ENCODE data around the gene POLR3GL. TPM values are rescaled to one million over a fixed set of nuclear protein-coding genes. Genes with fewer than 3 reads are reported as not detected.

Gene POLR3GL
- polyA plus RNA-seq, 1 donor from 2014 or later, result 38.6 TPM

DNA sequence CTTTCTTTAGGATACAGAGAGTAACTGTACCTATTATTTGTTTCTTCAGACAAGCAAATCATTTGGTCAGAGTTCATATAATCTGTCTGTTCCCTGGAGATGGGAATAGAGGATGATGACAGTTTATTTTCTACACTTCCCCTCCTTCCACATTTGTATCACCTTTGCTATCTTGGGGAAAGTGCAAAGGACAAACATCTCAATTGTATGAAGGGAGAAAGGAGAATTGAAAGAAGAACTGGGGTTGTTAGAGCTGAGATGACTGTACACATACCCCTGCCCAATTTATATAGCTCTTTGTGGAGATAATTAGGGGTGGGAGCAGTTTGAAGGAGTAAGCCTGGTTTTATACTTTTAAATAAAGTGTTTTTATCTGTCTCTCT is 14.0 kb downstream of the POLR3GL start:
- TF ChIP-seq, protein P1, sequence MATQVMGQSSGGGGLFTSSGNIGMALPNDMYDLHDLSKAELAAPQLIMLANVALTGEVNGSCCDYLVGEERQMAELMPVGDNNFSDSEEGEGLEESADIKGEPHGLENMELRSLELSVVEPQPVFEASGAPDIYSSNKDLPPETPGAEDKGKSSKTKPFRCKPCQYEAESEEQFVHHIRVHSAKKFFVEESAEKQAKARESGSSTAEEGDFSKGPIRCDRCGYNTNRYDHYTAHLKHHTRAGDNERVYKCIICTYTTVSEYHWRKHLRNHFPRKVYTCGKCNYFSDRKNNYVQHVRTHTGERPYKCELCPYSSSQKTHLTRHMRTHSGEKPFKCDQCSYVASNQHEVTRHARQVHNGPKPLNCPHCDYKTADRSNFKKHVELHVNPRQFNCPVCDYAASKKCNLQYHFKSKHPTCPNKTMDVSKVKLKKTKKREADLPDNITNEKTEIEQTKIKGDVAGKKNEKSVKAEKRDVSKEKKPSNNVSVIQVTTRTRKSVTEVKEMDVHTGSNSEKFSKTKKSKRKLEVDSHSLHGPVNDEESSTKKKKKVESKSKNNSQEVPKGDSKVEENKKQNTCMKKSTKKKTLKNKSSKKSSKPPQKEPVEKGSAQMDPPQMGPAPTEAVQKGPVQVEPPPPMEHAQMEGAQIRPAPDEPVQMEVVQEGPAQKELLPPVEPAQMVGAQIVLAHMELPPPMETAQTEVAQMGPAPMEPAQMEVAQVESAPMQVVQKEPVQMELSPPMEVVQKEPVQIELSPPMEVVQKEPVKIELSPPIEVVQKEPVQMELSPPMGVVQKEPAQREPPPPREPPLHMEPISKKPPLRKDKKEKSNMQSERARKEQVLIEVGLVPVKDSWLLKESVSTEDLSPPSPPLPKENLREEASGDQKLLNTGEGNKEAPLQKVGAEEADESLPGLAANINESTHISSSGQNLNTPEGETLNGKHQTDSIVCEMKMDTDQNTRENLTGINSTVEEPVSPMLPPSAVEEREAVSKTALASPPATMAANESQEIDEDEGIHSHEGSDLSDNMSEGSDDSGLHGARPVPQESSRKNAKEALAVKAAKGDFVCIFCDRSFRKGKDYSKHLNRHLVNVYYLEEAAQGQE (IDR thresholded peaks at IDR 0.05; ENCODE audit: borderline replicate concordance), result no peak
- TF ChIP-seq, protein P2, sequence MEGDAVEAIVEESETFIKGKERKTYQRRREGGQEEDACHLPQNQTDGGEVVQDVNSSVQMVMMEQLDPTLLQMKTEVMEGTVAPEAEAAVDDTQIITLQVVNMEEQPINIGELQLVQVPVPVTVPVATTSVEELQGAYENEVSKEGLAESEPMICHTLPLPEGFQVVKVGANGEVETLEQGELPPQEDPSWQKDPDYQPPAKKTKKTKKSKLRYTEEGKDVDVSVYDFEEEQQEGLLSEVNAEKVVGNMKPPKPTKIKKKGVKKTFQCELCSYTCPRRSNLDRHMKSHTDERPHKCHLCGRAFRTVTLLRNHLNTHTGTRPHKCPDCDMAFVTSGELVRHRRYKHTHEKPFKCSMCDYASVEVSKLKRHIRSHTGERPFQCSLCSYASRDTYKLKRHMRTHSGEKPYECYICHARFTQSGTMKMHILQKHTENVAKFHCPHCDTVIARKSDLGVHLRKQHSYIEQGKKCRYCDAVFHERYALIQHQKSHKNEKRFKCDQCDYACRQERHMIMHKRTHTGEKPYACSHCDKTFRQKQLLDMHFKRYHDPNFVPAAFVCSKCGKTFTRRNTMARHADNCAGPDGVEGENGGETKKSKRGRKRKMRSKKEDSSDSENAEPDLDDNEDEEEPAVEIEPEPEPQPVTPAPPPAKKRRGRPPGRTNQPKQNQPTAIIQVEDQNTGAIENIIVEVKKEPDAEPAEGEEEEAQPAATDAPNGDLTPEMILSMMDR (IDR thresholded peaks at IDR 0.05; ENCODE audit: poor library complexity, severe bottlenecking), result no peak
- no peak for TF ChIP-seq POLR2AphosphoS5 (IDR thresholded peaks at IDR 0.05)
- TF ChIP-seq TAF1 (IDR thresholded peaks at IDR 0.05; ENCODE audit: low read depth), result no peak
- TF ChIP-seq EP300 (conservative IDR thresholded peaks at IDR 0.05; ENCODE audit: poor library complexity, severe bottlenecking), result no peak
- TF ChIP-seq MXI1 (conservative IDR thresholded peaks at IDR 0.05; ENCODE audit: poor library complexity, severe bottlenecking), result no peak
- no peak for TF ChIP-seq SMC3 (conservative IDR thresholded peaks at IDR 0.05; ENCODE audit: poor library complexity)
- no peak for TF ChIP-seq EZH2 (IDR thresholded peaks at IDR 0.05; ENCODE audit: borderline replicate concordance, insufficient read depth, low read length, poor library complexity, severe bottlenecking)
- no peak for TF ChIP-seq RAD21 (conservative IDR thresholded peaks at IDR 0.05)
- no peaks in the 10 kb centered on the region for H3K36me3 ChIP-seq (ENCODE audit: insufficient read depth, low read length)
- peak overlapping the region; percentile 90 for H3K27ac ChIP-seq (ENCODE audit: low read length)
- no peaks in the 10 kb centered on the region for H3K9me3 ChIP-seq (ENCODE audit: low read length)
- H3F3A ChIP-seq (ENCODE audit: insufficient read depth, low read length, poor library complexity, severe bottlenecking), result no peaks in the 10 kb centered on the region
- peak overlapping the region; percentile 60 for H3K9ac ChIP-seq (ENCODE audit: low read length)
- peak overlapping the region; percentile 49 for H3K4me3 ChIP-seq (ENCODE audit: low read length)
- no peaks in the 10 kb centered on the region for H3K79me2 ChIP-seq (replicated peaks; ENCODE audit: insufficient read depth, low read length)
- no peaks in the 10 kb centered on the region for H3K9me2 ChIP-seq (ENCODE audit: insufficient read depth, low read length)
- no peaks in the 10 kb centered on the region for H4K20me1 ChIP-seq (ENCODE audit: insufficient read depth)
- H3K4me2 ChIP-seq (ENCODE audit: low read length), result no peak overlapping the region
- no peak overlapping the region for H2AFZ ChIP-seq (ENCODE audit: low read depth, low read length)
- no peaks in the 10 kb centered on the region for H3K27me3 ChIP-seq (ENCODE audit: insufficient read depth, low read depth, low read length)

DNA sequence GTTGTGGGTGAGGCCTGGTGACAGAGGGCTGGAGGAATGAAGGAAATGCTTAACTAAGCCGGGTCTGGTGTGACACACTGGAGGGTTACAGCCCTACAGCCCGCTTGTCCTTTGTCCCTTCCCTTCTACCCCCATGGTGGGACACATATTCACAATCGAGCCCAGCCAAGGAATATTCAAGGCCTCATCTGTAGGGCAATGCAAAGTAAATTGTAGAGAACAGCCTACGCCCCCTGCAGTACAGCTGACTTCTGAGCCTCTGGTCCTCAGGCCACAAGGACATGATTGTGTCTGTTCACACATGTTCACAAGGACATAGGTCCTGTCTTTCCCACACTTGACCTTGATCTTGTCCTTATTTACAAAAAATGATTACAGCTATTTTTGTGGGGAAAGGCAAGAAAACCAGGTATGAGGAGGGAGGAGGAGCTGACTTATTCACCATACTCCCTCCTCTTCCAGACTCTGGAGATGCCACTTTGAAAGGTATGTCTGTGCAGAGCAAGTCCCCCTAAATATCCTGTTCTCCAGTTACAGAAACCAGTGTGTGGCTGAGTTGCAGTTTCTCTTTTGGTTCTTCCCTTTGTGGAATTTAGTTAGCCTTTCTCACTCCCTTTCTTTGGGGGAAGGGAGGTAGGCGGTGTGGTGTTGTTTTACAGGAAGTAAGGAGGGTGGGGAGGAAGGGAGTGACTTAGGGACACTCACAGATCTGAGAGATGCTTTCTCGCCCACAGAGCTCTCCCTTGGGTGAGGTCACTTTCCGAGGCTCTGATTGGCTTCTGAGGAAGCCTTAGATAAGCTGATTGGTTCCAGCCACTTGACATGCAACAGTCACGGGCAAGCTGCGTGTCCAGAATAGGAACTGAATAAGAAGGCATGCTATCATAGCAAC is 14.6 kb downstream of the POLR3GL start:
- TF ChIP-seq MXI1 (conservative IDR thresholded peaks at IDR 0.05; ENCODE audit: poor library complexity, severe bottlenecking), result no peak
- TF ChIP-seq, protein P1 (IDR thresholded peaks at IDR 0.05; ENCODE audit: borderline replicate concordance), result peak; percentile 66
- TF ChIP-seq SMC3 (conservative IDR thresholded peaks at IDR 0.05; ENCODE audit: poor library complexity), result no peak
- TF ChIP-seq TAF1 (IDR thresholded peaks at IDR 0.05; ENCODE audit: low read depth), result peak; percentile 45
- no peak for TF ChIP-seq RAD21 (conservative IDR thresholded peaks at IDR 0.05)
- no peak for TF ChIP-seq EP300 (conservative IDR thresholded peaks at IDR 0.05; ENCODE audit: poor library complexity, severe bottlenecking)
- TF ChIP-seq EZH2 (IDR thresholded peaks at IDR 0.05; ENCODE audit: borderline replicate concordance, insufficient read depth, low read length, poor library complexity, severe bottlenecking), result no peak
- TF ChIP-seq POLR2AphosphoS5 (IDR thresholded peaks at IDR 0.05), result peak; percentile 61
- TF ChIP-seq, protein P2 (IDR thresholded peaks at IDR 0.05; ENCODE audit: poor library complexity, severe bottlenecking), result peak; percentile 14
- Histone ChIP-seq H3K36me3 (ENCODE audit: insufficient read depth, low read length) (no peaks in the 10 kb centered on the region), H2AFZ (ENCODE audit: low read depth, low read length) (no peak overlapping the region), H3F3A (ENCODE audit: insufficient read depth, low read length, poor library complexity, severe bottlenecking) (no peaks in the 10 kb centered on the region), H3K4me3 (ENCODE audit: low read length) (peak overlapping the region; percentile 49), H3K79me2 (replicated peaks; ENCODE audit: insufficient read depth, low read length) (no peaks in the 10 kb centered on the region), H3K9me3 (ENCODE audit: low read length) (no peaks in the 10 kb centered on the region), H3K27ac (ENCODE audit: low read length) (peak overlapping the region; percentile 90), H3K9me2 (ENCODE audit: insufficient read depth, low read length) (no peaks in the 10 kb centered on the region), H3K9ac (ENCODE audit: low read length) (peak overlapping the region; percentile 60), H3K27me3 (ENCODE audit: insufficient read depth, low read depth, low read length) (no peaks in the 10 kb centered on the region), H4K20me1 (ENCODE audit: insufficient read depth) (no peaks in the 10 kb centered on the region), H3K4me2 (ENCODE audit: low read length) (peak overlapping the region; percentile 33)
